GM23338 (cell line): Measurements from ENCODE around the gene GTSE1. TPM values are rescaled to one million over a fixed set of nuclear protein-coding genes. Genes with fewer than 3 reads are reported as not detected.

Source experiments
- ATAC-seq: fragments of 200-7000 bp; cut with Tn5 transposase; 3 replicates; pipeline ENCODE4 v1.9.1; 2020
- DNase-seq: peaks from one replicate; pipeline ENCODE4 v3.0.0-alpha.2; 2015; ENCODE audit warnings: low spot score
- H2AFZ ChIP-seq: fragments of 200-600 bp; sonication (generic); 2 replicates; pipeline ENCODE4 v1.8.0; 2016; ENCODE audit warnings: antibody characterized with exemption, mild to moderate bottlenecking, moderate library complexity
- H3F3A ChIP-seq: fragments of 200-600 bp; sonication (generic); replicated peaks from 2 replicates; pipeline ENCODE4 v1.8.0; 2017; ENCODE audit warnings: antibody characterized with exemption, mixed run types, low read depth
- H3K27ac ChIP-seq: fragments of 200-600 bp; sonication (generic); 2 replicates; pipeline ENCODE4 v1.6.1; 2016; ENCODE audit warnings: low read depth
- H3K27me3 ChIP-seq: fragments of 200-600 bp; sonication (generic); 2 replicates; pipeline ENCODE4 v1.8.0; 2016; ENCODE audit warnings: mild to moderate bottlenecking, mixed run types, moderate library complexity; ENCODE audit not compliant: insufficient read depth
- H3K36me3 ChIP-seq: fragments of 200-600 bp; sonication (generic); 2 replicates; pipeline ENCODE4 v1.8.0; 2016; ENCODE audit warnings: mild to moderate bottlenecking; ENCODE audit not compliant: insufficient read depth
- H3K4me1 ChIP-seq: fragments of 200-600 bp; sonication (generic); 2 replicates; pipeline ENCODE4 v1.8.0; 2016; ENCODE audit warnings: mild to moderate bottlenecking, moderate library complexity; ENCODE audit not compliant: insufficient read depth
- H3K4me2 ChIP-seq: fragments of 200-600 bp; sonication (generic); 2 replicates; pipeline ENCODE4 v1.7.1; 2017; ENCODE audit warnings: mixed run types
- H3K4me3 ChIP-seq: fragments of 200-600 bp; sonication (generic); 2 replicates; pipeline ENCODE4 v1.6.1; 2016; ENCODE audit warnings: mixed run types
- H3K79me2 ChIP-seq: fragments of 200-600 bp; sonication (generic); replicated peaks from 2 replicates; pipeline ENCODE4 v1.8.0; 2017; ENCODE audit warnings: mild to moderate bottlenecking; ENCODE audit not compliant: insufficient read depth
- H3K9me2 ChIP-seq: fragments of 200-600 bp; sonication (generic); 2 replicates; pipeline ENCODE4 v1.8.0; 2017; ENCODE audit not compliant: insufficient read depth
- H4K20me1 ChIP-seq: fragments of 200-600 bp; sonication (generic); replicated peaks from 2 replicates; pipeline ENCODE4 v1.8.0; 2017; ENCODE audit warnings: mild to moderate bottlenecking; ENCODE audit not compliant: insufficient read depth
- H3K27ac Mint-ChIP-seq: 2 replicates; pipeline ENCODE4 v1.8.0; 2020; ENCODE audit warnings: inconsistent platforms, mild to moderate bottlenecking, moderate library complexity, mixed read lengths
- H3K27me3 Mint-ChIP-seq: 3 replicates; pipeline ENCODE4 v1.8.0; 2022; ENCODE audit warnings: low read depth, mild to moderate bottlenecking, moderate library complexity, mixed read lengths, inconsistent platforms; ENCODE audit not compliant: insufficient read depth, poor library complexity
- H3K36me3 Mint-ChIP-seq: 3 replicates; pipeline ENCODE4 v1.8.0; 2021; ENCODE audit warnings: low read depth, mild to moderate bottlenecking, inconsistent platforms, moderate library complexity, mixed read lengths
- H3K4me1 Mint-ChIP-seq: 3 replicates; pipeline ENCODE4 v1.8.0; 2020; ENCODE audit warnings: mild to moderate bottlenecking, inconsistent platforms, mixed read lengths
- H3K4me3 Mint-ChIP-seq: 3 replicates; pipeline ENCODE4 v1.8.0; 2021; ENCODE audit warnings: moderate library complexity, mild to moderate bottlenecking, inconsistent platforms, mixed read lengths
- H3K9me3 Mint-ChIP-seq: 3 replicates; pipeline ENCODE4 v1.8.0; 2020; ENCODE audit warnings: moderate library complexity, mild to moderate bottlenecking, inconsistent platforms, mixed read lengths
- CTCF ChIP-seq, 2 experiments: fragments of 200-600 bp in 1 of 2; sonication (generic) in 1 of 2; conservative IDR thresholded peaks; 2 replicates each; pipeline versions ENCODE4 v1.5.1 to v1.6.1; 2016 to 2017; ENCODE audit warnings: antibody characterized with exemption in 2 of 2, low read depth in 2 of 2, mild to moderate bottlenecking in 2 of 2, moderate library complexity in 1 of 2
- ETS1 ChIP-seq: IDR thresholded peaks from 2 replicates; pipeline ENCODE4 v1.6.1; 2016; ENCODE audit warnings: antibody characterized with exemption
- EZH2phosphoT487 ChIP-seq: fragments of 200-600 bp; sonication (generic); IDR thresholded peaks from one replicate; pipeline ENCODE4 v1.8.1; 2018; ENCODE audit warnings: antibody characterized with exemption; ENCODE audit not compliant: unreplicated experiment
- NANOG ChIP-seq: IDR thresholded peaks from 2 replicates; pipeline ENCODE4 v1.6.1; 2016; ENCODE audit warnings: antibody characterized with exemption, borderline replicate concordance
- POLR2AphosphoS5 ChIP-seq: IDR thresholded peaks from 2 replicates; pipeline ENCODE4 v1.6.1; 2016; ENCODE audit warnings: antibody characterized with exemption, low read depth
- ZNF331 ChIP-seq: fragments of 250-450 bp; sonication (Bioruptor Pico); IDR thresholded peaks from 2 replicates; pipeline ENCODE4 v1.5.0; 2020; ENCODE audit warnings: low read depth, mild to moderate bottlenecking, moderate library complexity
- polyA plus RNA-seq: library from polyadenylated mRNA; unstranded; fragments of >200 nt; fragmentation: Nextera tagmentation; extraction: Ambion mirVana; gene quantifications from 2 replicates; pipeline ENCODE4 v1.2.1, GENCODE V29; 2016
- total RNA-seq: library from RNA; depleted of rRNA; stranded (reverse); fragments of >200 nt; shearing (Covaris generic); gene quantifications from 2 replicates; pipeline ENCODE4 v1.2.3, GENCODE V29; 2014

GTSE1 gene
- total and polyA plus RNA-seq, 2 experiments from 2014 or later = 26.3 to 28.6 TPM

- Mint-ChIP-seq H3K4me3 (no peak overlapping the region), H3K9me3 (peaks cover 2% of the 10 kb centered on the region; the same call in 1 of the 3 replicates), H3K27ac (no peak overlapping the region), H3K4me1 (no peaks in the 10 kb centered on the region), H3K36me3 (peaks cover 54% of the 10 kb centered on the region), H3K27me3 (peaks cover 8% of the 10 kb centered on the region)
- H3K4me1 ChIP-seq = no peaks in the 10 kb centered on the region
- DNase-seq (no peak), ATAC-seq (no peak)
- H4K20me1 ChIP-seq = peaks cover 4% of the 10 kb centered on the region
- no peak overlapping the region for H3K4me3 ChIP-seq
- no peaks in the 10 kb centered on the region for H3K27me3 ChIP-seq
- peaks cover 4% of the 10 kb centered on the region; the same call in 1 of the 2 replicates for H3F3A ChIP-seq
- TF ChIP-seq NANOG = no peak
- TF ChIP-seq ZNF331 = no peak
- no peak for TF ChIP-seq POLR2AphosphoS5
- no peak for TF ChIP-seq CTCF (conservative IDR thresholded peaks at IDR 0.05; ENCODE audit: low read depth in 2 of 2)
- no peak for TF ChIP-seq ETS1
- H2AFZ ChIP-seq = no peak overlapping the region
- H3K79me2 ChIP-seq = no peaks in the 10 kb centered on the region
- H3K27ac ChIP-seq = no peak overlapping the region
- H3K4me2 ChIP-seq = no peak overlapping the region
- H3K9me2 ChIP-seq = no peaks in the 10 kb centered on the region
- peaks cover 8% of the 10 kb centered on the region; the same call in 1 of the 2 replicates for H3K36me3 ChIP-seq
Measured at GRCh38 chr22:46354993-46355305, 58.3 kb downstream of the GTSE1 start.

- H3K4me3 Mint-ChIP-seq = no peak overlapping the region
- DNase-seq (peak; percentile 89), ATAC-seq (peak; percentile 90)
- Histone ChIP-seq H3K36me3 (peaks cover 5% of the 10 kb centered on the region; the same call in 1 of the 2 replicates), H3K4me2 (no peak overlapping the region), H3K4me1 (no peaks in the 10 kb centered on the region), H3K79me2 (no peaks in the 10 kb centered on the region), H3F3A (peaks cover 4% of the 10 kb centered on the region; the same call in 1 of the 2 replicates), H3K9me2 (no peaks in the 10 kb centered on the region), H2AFZ (no peak overlapping the region), H3K27ac (no peak overlapping the region), H4K20me1 (peaks cover 7% of the 10 kb centered on the region), H3K4me3 (no peak overlapping the region), H3K27me3 (no peaks in the 10 kb centered on the region)
- H3K27me3 Mint-ChIP-seq = peaks cover 8% of the 10 kb centered on the region
- no peak overlapping the region for H3K27ac Mint-ChIP-seq
- TF ChIP-seq CTCF (conservative IDR thresholded peaks at IDR 0.05; ENCODE audit: low read depth in 2 of 2) = peak; percentile 72 to 94
- no peak for TF ChIP-seq EZH2phosphoT487
- H3K36me3 Mint-ChIP-seq = peaks cover 54% of the 10 kb centered on the region
- H3K9me3 Mint-ChIP-seq = peaks cover 2% of the 10 kb centered on the region; the same call in 1 of the 3 replicates
- H3K4me1 Mint-ChIP-seq = no peaks in the 10 kb centered on the region
Measured at GRCh38 chr22:46355369-46355995, 58.8 kb downstream of the GTSE1 start.
